ENCODE measurements around the gene NKX1-1. TPM values are rescaled to one million over a fixed set of nuclear protein-coding genes. Genes with fewer than 3 reads are reported as not detected.
A peak's percentile ranks its signal among the peaks of the same experiment; 100 is the strongest.

NKX1-1 gene
- total RNA-seq, 1 donor from 2014 or later: not detected

GRCh38 chr4:1404573-1405253, 1.5 kb downstream of the NKX1-1 start:
- no peak for DNase-seq (ENCODE audit: low spot score, unreplicated experiment)
- Mint-ChIP-seq H3K4me3 (ENCODE audit: low read depth) (no peak overlapping the region), H3K36me3 (ENCODE audit: insufficient read depth) (peaks cover 4% of the 10 kb centered on the region), H3K9me3 (ENCODE audit: low read depth) (no peaks in the 10 kb centered on the region), H3K27ac (no peak overlapping the region), H3K27me3 (peaks cover 27% of the 10 kb centered on the region), H3K4me1 (ENCODE audit: low read depth) (no peaks in the 10 kb centered on the region)
- TF ChIP-seq, protein P1, sequence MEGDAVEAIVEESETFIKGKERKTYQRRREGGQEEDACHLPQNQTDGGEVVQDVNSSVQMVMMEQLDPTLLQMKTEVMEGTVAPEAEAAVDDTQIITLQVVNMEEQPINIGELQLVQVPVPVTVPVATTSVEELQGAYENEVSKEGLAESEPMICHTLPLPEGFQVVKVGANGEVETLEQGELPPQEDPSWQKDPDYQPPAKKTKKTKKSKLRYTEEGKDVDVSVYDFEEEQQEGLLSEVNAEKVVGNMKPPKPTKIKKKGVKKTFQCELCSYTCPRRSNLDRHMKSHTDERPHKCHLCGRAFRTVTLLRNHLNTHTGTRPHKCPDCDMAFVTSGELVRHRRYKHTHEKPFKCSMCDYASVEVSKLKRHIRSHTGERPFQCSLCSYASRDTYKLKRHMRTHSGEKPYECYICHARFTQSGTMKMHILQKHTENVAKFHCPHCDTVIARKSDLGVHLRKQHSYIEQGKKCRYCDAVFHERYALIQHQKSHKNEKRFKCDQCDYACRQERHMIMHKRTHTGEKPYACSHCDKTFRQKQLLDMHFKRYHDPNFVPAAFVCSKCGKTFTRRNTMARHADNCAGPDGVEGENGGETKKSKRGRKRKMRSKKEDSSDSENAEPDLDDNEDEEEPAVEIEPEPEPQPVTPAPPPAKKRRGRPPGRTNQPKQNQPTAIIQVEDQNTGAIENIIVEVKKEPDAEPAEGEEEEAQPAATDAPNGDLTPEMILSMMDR (IDR thresholded peaks at IDR 0.05; ENCODE audit: unreplicated experiment): no peak

- peaks cover 21% of the 10 kb centered on the region for H3K27me3 Mint-ChIP-seq
- peak; percentile 9 for DNase-seq (ENCODE audit: low spot score, unreplicated experiment)
These were observed 2.4 kb downstream of the NKX1-1 start for GRCh38 chr4:1403591-1404572.

GRCh38 chr4:1403177-1403583, 3.1 kb downstream of the NKX1-1 start:
- TF ChIP-seq, protein P1 (IDR thresholded peaks at IDR 0.05; ENCODE audit: unreplicated experiment): no peak
- no peaks in the 10 kb centered on the region for H3K9me3 Mint-ChIP-seq (ENCODE audit: low read depth)
- no peak overlapping the region for H3K27ac Mint-ChIP-seq
- DNase-seq (ENCODE audit: low spot score, unreplicated experiment): peak; percentile 5
- no peak overlapping the region for H3K4me3 Mint-ChIP-seq (ENCODE audit: low read depth)
- peaks cover 14% of the 10 kb centered on the region for H3K27me3 Mint-ChIP-seq
- no peaks in the 10 kb centered on the region for H3K4me1 Mint-ChIP-seq (ENCODE audit: low read depth)
- H3K36me3 Mint-ChIP-seq (ENCODE audit: insufficient read depth): peaks cover 4% of the 10 kb centered on the region

More at GRCh38 chr4:1403591-1404572, 2.4 kb downstream of the NKX1-1 start:
- Mint-ChIP-seq H3K4me1 (ENCODE audit: low read depth) (no peaks in the 10 kb centered on the region), H3K9me3 (ENCODE audit: low read depth) (no peaks in the 10 kb centered on the region), H3K27ac (no peak overlapping the region), H3K36me3 (ENCODE audit: insufficient read depth) (peaks cover 5% of the 10 kb centered on the region), H3K4me3 (ENCODE audit: low read depth) (no peak overlapping the region)
- TF ChIP-seq, protein P1 (IDR thresholded peaks at IDR 0.05; ENCODE audit: unreplicated experiment): no peak

- peaks cover 4% of the 10 kb centered on the region for H3K36me3 Mint-ChIP-seq (ENCODE audit: insufficient read depth)
- H3K9me3 Mint-ChIP-seq (ENCODE audit: low read depth): no peaks in the 10 kb centered on the region
- no peaks in the 10 kb centered on the region for H3K4me1 Mint-ChIP-seq (ENCODE audit: low read depth)
- DNase-seq (ENCODE audit: low spot score, unreplicated experiment): no peak
- TF ChIP-seq, protein P1 (IDR thresholded peaks at IDR 0.05; ENCODE audit: unreplicated experiment): no peak
- H3K4me3 Mint-ChIP-seq (ENCODE audit: low read depth): no peak overlapping the region
- H3K27me3 Mint-ChIP-seq: peaks cover 12% of the 10 kb centered on the region
- H3K27ac Mint-ChIP-seq: no peak overlapping the region
These were observed 3.6 kb downstream of the NKX1-1 start for GRCh38 chr4:1402516-1403091.

DNA sequence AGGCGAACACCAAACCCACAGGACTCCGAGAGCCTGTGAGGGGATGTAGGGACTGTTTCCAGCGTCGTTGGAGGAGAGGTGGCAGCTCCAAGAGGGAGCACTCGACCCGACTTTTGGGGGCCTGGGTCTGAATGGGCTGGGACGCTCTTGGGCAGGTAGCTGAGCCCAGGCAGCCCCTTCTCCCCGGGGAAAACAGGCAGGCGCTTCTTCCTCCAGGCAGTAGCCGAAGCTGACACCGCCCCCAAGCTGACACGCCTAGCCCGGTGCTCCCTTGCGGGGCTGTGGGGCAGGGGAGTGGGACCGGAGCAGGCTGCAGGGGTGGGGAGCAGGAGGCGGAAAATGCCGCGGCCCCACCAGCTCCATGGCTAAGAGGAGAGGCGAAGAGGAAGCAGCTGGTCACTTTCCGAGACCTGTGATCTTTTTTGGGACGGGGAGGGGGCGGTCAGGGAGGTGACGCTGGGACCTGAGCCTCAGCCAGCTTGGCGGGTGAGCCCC, 4.2 kb downstream of the NKX1-1 start:
- H3K4me1 Mint-ChIP-seq (ENCODE audit: low read depth): no peaks in the 10 kb centered on the region
- TF ChIP-seq, protein P1 (IDR thresholded peaks at IDR 0.05; ENCODE audit: unreplicated experiment): no peak
- H3K36me3 Mint-ChIP-seq (ENCODE audit: insufficient read depth): peaks cover 4% of the 10 kb centered on the region
- peak overlapping the region; percentile 81 for H3K27ac Mint-ChIP-seq
- peaks cover 8% of the 10 kb centered on the region for H3K27me3 Mint-ChIP-seq
- peak; percentile 8 for DNase-seq (ENCODE audit: low spot score, unreplicated experiment)
- no peak overlapping the region for H3K4me3 Mint-ChIP-seq (ENCODE audit: low read depth)
- no peaks in the 10 kb centered on the region for H3K9me3 Mint-ChIP-seq (ENCODE audit: low read depth)

Data from progenitor cell of endocrine pancreas (in vitro differentiated cells).